Kidney epithelial cell (primary cell): ENCODE results near the gene DSCAML1. TPM values are rescaled to one million over a fixed set of nuclear protein-coding genes. Genes with fewer than 3 reads are reported as not detected.

Experiments used
- DNase-seq: peaks from one replicate; pipeline ENCODE4 v3.0.0-alpha.2; 2010; ENCODE audit warnings: low read depth
- H3K27me3 ChIP-seq: 2 replicates; pipeline ENCODE4 v1.6.0; 2011; ENCODE audit warnings: low read length; ENCODE audit not compliant: control insufficient read depth, insufficient read depth
- H3K36me3 ChIP-seq: 2 replicates; pipeline ENCODE4 v1.5.1; 2011; ENCODE audit warnings: low read length; ENCODE audit not compliant: control insufficient read depth, insufficient read depth
- H3K4me3 ChIP-seq: 2 replicates; pipeline ENCODE4 v1.5.1; 2011; ENCODE audit warnings: low read depth, mild to moderate bottlenecking, control low read depth, low read length
- CTCF ChIP-seq: IDR thresholded peaks from 2 replicates; pipeline ENCODE4 v1.5.1; 2011; ENCODE audit warnings: mild to moderate bottlenecking, moderate library complexity, low read length, control low read depth, inconsistent platforms; ENCODE audit not compliant: insufficient read depth, poor library complexity, severe bottlenecking
- total RNA-seq: library from RNA; depleted of rRNA; stranded (reverse); fragments of >200 nt; gene quantifications from 2 replicates; pipeline ENCODE4 v1.2.3, GENCODE V29; 2015

DSCAML1 gene
- total RNA-seq, 1 donor from 2014 or later = 3.1 TPM

DNA sequence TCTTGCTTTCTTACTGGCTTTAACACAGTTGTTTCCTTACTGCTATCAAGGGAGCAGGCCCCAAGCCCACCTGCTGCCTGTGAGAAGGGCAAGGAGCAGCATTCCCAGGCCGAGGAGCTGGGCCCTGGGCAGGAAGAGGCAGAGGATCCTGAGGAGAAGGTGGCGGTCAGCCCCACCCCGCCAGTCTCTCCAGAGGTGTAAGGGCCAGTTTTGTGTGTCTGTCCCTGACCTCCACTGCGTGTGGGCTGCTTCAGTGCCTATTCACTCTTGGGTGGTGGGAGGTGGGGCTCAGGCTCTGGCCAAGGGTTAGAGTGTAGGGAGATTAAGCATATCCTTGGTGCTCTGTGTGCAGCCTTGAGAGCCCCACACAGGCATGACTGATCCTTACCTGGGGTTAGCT is 414.3 kb downstream of the DSCAML1 start:
- Histone ChIP-seq H3K4me3 (no peak overlapping the region), H3K36me3 (peaks cover 2% of the 10 kb centered on the region), H3K27me3 (no peaks in the 10 kb centered on the region)
- TF ChIP-seq CTCF = no peak
- no peak for DNase-seq

DNA sequence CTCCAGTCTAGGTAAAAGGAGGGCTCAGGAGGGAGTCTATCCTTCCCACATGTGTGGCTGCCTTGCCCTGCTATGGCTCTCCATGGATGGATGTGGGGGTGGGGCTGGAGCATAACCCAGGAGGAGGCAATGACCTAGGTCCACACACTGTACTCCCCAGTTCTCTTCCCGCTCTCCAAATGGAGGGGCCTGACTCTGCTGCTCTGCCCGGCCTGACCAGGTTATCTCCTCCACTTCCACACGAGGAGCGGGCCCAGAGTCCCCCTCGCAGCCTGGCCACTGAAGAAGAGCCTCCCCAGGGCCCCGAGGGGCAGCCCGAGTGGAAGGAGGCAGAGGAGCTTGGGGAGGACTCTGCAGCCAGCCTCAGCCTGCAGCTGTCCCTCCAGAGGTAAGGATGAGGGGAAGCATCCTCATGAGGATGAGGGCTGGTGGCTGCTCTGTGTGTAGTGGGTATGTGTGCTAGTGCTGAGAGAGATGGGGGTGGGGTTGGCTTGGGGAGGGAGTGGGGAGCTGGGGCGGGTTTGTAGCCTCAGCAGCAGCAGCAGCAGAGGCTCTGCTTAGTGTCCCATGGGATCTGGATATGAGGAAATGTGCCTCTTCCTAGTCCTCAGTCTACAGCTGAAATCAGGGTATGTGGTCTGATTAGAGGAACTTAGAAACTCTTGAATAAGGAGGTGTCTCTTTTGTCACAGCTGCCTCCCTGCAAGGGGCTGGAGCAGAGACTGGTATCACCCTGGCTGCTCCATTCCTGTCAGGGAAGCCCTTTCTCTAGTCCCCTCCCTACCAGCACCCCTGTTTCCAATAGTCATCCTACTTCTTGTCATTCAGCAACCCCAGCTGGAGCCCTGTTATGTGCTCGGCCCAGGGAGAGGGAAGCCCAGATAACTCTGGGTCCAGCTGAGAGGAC is 415.3 kb downstream of the DSCAML1 start:
- H3K27me3 ChIP-seq = no peaks in the 10 kb centered on the region
- no peak for TF ChIP-seq CTCF
- DNase-seq = no peak
- H3K4me3 ChIP-seq = no peak overlapping the region
- H3K36me3 ChIP-seq = peaks cover 2% of the 10 kb centered on the region

DNA sequence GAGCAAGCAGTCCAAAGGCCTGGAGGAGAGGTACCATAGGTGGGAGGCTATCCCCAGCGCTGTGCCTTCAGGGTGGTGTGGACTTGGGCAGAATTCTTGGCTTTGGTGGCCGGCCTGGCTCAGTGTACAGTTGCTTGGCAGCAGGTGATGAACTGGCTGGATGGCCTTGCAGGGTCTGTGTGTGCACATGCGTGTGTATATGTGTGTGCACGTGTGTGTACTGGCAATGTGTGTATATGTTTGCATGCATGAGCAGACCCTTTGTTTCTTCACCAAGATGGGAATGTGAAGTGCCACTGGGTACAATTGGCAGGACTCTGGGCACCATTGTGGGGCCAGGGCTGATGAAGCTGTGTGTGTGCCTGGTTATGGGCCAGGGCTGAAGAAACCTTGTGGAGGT is 416.3 kb downstream of the DSCAML1 start:
- no peak for TF ChIP-seq CTCF
- H3K27me3 ChIP-seq = no peaks in the 10 kb centered on the region
- no peak overlapping the region for H3K4me3 ChIP-seq
- no peaks in the 10 kb centered on the region for H3K36me3 ChIP-seq
- no peak for DNase-seq

DNA sequence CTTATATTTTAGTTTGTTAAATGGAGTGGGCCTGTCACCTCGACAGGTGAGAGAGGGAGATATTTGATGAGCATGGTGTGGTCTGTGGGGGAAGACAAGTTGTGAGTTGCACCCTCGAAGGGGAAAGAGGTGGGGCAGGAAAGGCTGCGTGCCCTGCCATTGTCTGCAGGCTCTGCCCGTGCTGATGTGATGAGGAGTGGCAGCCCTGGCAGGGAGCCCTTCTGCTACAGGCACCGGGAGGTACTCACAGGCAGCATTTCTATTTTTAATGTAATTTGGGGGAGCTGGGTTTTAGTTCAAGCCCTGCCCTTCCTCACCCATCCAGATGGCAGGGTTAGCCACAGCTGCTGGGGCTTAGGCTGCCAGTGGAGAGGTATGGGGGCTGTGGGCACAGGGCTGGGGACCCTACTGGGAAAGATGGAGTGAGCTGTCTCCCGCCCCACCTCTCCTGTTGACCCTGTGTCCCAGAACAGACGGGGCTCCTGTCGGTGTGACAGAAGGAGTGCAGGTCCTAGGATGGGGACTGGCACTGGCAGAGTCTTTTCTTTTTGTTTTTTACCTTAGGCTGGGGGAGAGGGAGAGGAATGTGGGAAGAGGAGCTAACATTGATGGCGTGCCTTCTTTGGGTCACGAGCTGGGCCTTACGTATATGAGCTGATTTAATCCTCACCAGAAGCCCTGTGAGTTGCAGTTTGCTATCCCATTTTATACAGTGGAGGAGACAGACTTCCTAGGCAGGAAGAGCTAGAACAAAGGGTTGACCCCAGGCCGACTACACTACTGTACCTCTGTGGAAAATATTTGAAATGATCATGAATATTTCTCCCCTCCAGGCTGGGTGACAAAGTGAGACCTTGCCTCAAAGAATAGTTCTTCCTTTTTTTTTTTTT is 417.8 kb downstream of the DSCAML1 start:
- no peaks in the 10 kb centered on the region for H3K27me3 ChIP-seq
- no peaks in the 10 kb centered on the region for H3K36me3 ChIP-seq
- TF ChIP-seq CTCF = no peak
- no peak overlapping the region for H3K4me3 ChIP-seq
- DNase-seq = no peak

Other genes with a start within 250 kb of the DSCAML1 start
- gene FXYD2, start 27.5 kb upstream of the DSCAML1 start, total RNA-seq = 5.0 and 7.5 TPM in 2 replicates
- 45.8 and 83.4 TPM in 2 replicates for gene FXYD6, start 79.4 kb upstream of the DSCAML1 start, total RNA-seq
- 1.6 TPM in 1 of 2 replicates, not detected in the other for gene TMPRSS13, start 132.2 kb upstream of the DSCAML1 start, total RNA-seq
- gene IL10RA, start 189.2 kb upstream of the DSCAML1 start, total RNA-seq = 0.25 and 0.55 TPM in 2 replicates